GM19193 (cell line): ENCODE results near the gene NBAS.

Source experiments
- POLR2A ChIP-seq: IDR thresholded peaks from 4 replicates; pipeline ENCODE4 v1.6.1; 2011; ENCODE audit not compliant: insufficient read depth, insufficient read length; ENCODE audit errors: extremely low read depth

Gene NBAS

GRCh38 chr2:15117409-15118050, 443.6 kb downstream of the NBAS start:
- no peak for TF ChIP-seq POLR2A
